COR-L47 (cell line): ENCODE results near the gene SLC37A2.
A peak's percentile ranks its signal among the peaks of the same experiment; 100 is the strongest.
"Not testable (repeated sequence)": the region's sequence is repeated elsewhere in the genome, so short reads cannot be mapped to it uniquely, and the experiment has no call there.

Source experiments
- DNase-seq: peaks from one replicate; lab custom pipeline; 2025; lab: John Stamatoyannopoulos, UW

The SLC37A2 gene

DNA sequence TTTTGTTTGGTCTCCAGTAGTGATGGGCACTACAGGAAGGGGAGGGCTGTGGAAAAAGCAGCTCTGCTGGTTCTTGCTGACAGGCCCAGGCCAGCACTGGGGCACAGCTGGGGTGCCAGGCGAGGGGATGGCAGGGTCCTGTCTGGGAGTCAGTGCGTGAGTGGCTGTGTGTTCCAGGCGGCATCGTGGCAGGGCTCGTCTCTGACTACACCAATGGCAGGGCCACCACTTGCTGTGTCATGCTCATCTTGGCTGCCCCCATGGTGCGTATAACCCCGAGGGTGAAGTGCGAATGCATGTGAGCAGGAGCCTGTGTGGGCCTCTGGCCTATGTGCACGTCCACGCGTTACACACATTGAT is 20.9 kb downstream of the SLC37A2 start:
- no peak for DNase-seq

DNA sequence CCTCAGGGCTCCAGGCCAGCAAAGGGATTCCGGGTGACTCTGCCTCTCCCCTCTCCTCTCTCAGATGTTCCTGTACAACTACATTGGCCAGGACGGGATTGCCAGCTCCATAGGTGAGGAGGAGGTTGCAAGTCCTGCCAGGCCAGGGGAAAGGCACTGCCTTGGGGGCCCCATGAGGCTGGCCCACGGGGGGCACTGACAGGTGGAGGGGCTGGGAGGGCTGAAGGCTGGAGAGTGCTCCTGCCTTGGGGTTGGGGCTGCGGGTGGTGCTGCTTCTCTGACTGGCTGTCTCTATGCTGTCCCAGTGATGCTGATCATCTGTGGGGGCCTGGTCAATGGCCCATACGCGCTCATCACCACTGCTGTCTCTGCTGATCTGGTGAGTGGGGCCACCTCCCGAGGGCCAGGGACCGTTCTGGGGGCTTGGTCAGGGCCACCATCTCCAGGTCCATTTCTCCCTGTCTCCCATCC is 21.7 kb downstream of the SLC37A2 start:
- no peak for DNase-seq

DNA sequence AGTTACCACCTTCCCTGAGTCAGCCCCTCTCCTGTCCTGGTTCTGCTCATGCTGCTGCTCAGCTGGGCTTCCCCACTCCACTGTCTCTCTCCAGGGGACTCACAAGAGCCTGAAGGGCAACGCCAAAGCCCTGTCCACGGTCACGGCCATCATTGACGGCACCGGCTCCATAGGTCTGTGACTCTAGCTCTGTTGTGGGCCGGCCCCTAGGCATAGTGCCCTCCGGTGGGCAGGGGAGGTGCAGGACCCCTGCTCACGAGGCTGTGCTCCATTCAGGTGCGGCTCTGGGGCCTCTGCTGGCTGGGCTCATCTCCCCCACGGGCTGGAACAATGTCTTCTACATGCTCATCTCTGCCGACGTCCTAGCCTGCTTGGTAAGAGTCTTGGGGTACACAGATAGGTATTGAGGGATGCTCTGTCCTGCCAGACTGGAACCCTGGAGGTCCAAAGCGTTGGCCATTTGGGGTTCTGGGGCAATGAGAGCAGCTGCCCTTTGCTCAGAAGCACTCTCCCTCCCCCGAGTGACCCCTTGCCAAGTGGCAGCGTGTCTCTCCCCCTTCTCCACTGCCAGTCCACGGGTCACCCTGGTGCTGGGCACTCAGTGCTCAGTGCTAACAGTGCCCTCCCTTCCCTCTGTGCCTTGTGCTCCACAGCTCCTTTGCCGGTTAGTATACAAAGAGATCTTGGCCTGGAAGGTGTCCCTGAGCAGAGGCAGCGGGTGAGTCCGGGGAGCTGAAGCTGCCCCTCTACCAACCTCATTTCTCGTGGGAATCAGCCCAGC is 22.4 kb downstream of the SLC37A2 start:
- no peak for DNase-seq

GRCh38 chr11:125086633-125087296 is 23.7 kb downstream of the SLC37A2 start:
- no peak for DNase-seq

DNA sequence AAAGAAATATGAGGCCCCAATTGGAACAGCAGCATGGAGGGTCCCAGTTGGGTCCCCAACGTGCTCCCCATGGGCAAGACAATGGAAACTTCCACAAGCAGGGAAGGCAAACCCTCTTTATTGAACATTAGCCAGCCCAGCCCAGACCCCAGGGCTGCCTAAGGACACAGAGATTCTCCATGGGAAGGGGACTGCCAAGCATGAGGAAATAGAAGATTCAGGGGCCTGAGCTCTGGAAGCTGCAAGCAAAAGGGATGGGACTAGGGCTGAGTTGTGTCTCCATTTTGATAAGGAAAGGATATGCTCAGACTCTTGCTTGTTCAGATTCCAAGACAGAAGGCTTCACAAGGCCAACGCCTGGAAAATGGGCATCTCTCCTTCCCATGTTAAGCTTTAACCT is 25.0 kb downstream of the SLC37A2 start:
- no peak for DNase-seq

DNA sequence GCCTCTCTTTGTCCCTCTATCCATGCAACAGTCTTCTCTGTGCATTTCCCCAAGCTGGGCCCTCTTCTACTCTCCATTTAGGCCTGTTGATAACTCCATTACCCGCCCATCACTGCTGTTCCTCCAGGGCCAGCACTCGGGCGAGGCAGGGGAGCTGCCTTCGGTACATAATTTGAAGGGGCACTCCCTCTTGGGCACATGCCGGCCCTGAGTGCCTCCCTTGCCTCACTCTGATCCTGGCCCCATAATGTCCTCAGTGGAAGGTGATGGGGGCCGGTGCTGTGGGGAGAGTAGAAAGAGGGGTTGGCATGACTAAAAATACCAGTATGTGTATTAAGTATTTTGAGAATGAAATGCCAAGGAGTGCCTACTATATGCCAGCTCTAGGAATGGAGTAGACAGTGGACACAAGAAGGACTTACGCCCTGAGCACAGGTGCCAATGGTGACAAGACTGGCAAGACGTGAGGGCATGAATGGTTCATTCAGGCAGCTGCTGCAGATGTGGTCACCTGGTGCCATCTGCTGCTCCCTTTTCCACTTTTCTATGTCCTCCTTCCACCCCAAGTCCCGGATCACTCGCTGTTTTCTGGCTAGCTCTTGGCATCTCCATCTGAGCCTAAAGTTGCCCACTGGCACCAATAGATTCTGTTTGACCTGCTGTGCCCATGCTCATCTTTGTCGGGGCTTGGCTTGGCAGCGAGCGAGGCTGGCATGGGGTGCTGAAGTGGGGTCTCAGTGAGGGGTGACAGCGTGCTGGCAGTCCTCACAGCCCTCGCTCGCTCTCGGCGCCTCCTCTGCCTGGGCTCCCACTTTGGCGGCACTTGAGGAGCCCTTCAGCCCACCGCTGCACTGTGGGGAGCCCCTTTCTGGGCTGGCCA is 25.7 kb downstream of the SLC37A2 start:
- DNase-seq: no peak

DNA sequence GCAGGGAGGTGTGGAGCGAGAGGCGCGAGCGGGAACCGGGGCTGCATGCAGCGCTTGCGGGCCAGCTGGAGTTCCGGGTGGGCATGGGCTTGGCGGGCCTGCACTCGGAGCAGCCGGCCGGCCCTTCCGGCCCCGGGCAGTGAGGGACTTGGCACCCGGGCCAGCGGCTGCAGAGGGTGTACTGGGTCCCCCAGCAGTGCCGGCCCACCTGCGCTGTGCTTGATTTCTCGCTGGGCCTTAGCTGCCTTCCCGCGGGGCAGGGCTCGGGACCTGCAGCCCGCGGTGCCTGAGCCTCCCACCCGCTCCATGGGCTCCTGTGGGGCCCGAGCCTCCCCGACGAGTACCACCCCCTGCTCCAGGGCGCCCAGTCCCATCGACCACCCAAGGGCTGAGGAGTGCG is 26.4 kb downstream of the SLC37A2 start:
- DNase-seq: not testable (repeated sequence)

DNA sequence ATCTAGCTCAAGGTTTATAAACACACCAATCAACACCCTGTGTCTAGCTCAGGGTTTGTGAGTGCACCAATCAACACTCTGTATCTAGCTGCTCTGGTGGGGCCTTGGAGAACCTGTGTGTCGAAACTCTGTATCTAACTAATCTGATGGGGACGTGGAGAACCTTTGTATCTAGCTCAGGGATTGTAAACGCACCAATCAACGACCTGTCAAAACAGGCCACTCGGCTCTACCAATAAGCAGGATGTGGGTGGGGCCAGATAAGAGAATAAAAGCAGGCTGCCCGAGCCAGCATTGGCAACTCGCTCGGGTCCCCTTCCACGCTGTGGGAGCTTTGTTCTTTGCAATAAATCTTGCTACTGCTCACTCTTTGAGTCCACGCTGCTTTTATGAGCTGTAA is 27.0 kb downstream of the SLC37A2 start:
- not testable (repeated sequence) for DNase-seq

DNA sequence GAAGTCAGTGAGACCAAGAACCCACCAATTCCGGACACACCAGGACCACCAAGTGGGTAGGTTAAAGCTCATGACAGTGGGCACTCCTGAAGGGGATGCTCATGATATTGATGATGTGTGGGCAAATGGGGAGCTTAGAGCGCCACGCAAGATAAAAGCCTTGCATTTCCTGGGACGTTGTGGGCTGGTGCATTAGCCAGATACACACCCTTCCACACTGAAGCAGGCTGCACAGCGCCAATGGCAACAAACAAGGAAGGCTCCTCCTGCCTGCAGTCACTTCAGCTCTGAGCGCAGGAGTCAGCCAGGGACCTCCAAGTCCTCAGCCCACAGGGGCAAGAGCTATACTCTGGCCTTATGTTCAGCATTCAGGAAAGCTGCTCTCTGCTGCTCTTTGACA is 27.7 kb downstream of the SLC37A2 start:
- no peak for DNase-seq

DNA sequence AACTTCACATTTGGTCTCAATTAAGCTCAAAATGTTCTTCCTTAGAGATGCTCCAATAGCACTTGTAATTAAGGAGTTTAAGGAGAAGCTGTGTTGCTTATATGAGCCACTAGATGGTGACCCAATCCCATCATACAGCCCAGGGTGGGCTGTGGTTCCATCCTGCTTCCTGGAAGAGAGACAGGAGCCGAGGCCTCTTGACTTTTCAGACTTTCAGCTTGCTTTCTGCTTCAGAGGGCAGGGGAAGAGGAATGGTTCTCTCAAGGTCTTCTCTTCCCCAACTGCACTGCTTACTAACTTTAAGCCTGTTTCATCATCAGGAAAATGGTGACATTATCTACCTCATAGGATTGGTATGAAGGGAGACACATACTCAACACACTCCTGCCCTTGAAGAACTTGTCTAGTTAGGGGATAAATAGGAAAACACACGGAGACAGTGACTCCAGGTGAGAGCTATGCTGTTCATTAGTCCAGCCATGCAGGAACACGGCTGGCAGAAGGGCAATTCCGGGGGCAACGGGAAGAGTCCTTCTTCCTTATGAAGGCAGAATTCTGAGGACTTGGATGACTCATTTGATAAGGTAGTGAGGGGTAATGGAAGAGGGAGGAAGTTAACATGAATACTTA is 28.3 kb downstream of the SLC37A2 start:
- DNase-seq: peak; percentile 23

DNA sequence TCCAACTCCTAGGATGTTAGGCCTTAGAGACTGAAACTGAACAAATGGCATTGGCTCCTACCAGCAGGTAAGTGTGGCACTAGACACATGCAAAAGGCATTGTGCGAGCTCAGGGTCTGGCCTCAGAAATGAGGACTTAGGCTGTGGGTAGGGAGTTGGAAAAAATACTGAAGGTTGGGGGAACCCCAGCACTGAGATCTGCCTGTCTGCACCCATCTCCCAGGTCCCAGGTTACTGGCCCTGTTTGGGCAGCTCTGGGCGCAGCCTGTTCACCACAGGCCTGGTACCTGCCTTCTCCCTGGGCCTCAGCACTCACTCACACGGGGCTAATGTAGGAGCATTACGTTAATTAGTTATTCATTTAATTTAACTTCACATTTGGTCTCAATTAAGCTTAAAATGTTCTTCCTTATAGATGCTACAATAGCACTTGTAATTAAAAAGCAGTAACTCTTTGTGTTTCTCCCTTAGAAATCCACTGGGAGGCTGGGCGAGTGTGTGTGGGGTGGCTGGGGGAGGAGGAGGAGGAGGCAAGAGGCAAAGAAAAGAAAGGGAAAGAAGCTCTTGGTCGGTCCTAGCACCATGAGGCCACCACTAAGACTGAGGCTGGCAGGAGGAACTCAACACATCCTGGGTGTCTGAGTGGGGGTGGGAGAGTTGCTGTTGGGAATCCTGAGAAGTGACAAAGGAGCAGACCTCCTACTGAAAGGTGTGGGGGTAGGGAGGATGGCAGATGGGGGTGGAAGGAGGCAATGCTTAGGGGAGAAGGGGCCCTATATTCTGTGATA is 29.0 kb downstream of the SLC37A2 start:
- no peak for DNase-seq

GRCh38 chr11:125092669-125093068 is 29.6 kb downstream of the SLC37A2 start:
- no peak for DNase-seq

- DNase-seq: no peak
Measured at GRCh38 chr11:125093502-125093901, 30.4 kb downstream of the SLC37A2 start.

GRCh38 chr11:125094731-125095130 is 31.6 kb downstream of the SLC37A2 start:
- no peak for DNase-seq

DNA sequence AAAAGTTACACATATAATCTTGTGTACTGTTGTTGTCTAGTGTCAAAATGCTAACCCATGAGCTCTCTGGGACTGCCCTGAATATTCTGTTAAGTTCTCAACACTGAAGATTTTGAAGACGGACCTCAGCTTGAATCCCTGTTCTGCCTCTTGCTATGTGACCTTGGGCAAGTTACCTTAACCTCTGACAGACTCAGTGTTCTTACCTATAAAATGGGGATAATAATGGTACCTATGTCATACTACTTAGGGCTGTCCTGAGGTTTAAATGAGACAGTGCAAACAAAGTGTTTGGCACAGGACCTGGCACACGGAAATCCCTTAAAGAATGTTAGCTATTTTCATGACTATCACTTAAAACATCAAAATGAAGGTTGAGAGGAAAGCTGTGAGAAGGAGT is 37.0 kb downstream of the SLC37A2 start:
- DNase-seq: no peak

GRCh38 chr11:125101596-125101995 is 38.5 kb downstream of the SLC37A2 start:
- no peak for DNase-seq

- DNase-seq: no peak
Measured at GRCh38 chr11:125102025-125102424, 38.9 kb downstream of the SLC37A2 start.

- DNase-seq: no peak
Measured at GRCh38 chr11:125102510-125102909, 39.4 kb downstream of the SLC37A2 start.

GRCh38 chr11:125105926-125106325 is 42.8 kb downstream of the SLC37A2 start:
- no peak for DNase-seq

- DNase-seq: no peak
Measured at GRCh38 chr11:125108469-125108868, 45.4 kb downstream of the SLC37A2 start.

GRCh38 chr11:125110506-125110905 is 47.4 kb downstream of the SLC37A2 start:
- no peak for DNase-seq
